Smooth muscle cell (in vitro differentiated cells): Measurements from ENCODE around the gene PRM3. TPM values are rescaled to one million over a fixed set of nuclear protein-coding genes. Genes with fewer than 3 reads are reported as not detected.

Experiments used
- DNase-seq: peaks from one replicate; lab custom pipeline; 2025; ENCODE audit not compliant: unreplicated experiment; lab: John Stamatoyannopoulos, UW
- H2AFZ ChIP-seq: fragments of 200-600 bp; sonication (generic); 2 replicates; pipeline ENCODE4 v1.6.0; 2016; ENCODE audit warnings: antibody characterized with exemption, low read depth, mild to moderate bottlenecking
- H3F3A ChIP-seq: fragments of 200-600 bp; sonication (generic); 2 replicates; pipeline ENCODE4 v1.6.0; 2017; ENCODE audit warnings: antibody characterized with exemption, low read depth
- H3K27ac ChIP-seq: fragments of 200-600 bp; sonication (generic); 2 replicates; pipeline ENCODE4 v1.5.1; 2016; ENCODE audit warnings: low read depth, mild to moderate bottlenecking
- H3K27me3 ChIP-seq: fragments of 200-600 bp; sonication (generic); 2 replicates; pipeline ENCODE4 v1.6.1; 2016; ENCODE audit warnings: low read depth, mild to moderate bottlenecking
- H3K36me3 ChIP-seq: fragments of 200-600 bp; sonication (generic); 2 replicates; pipeline ENCODE4 v1.5.1; 2016; ENCODE audit warnings: low read depth
- H3K4me1 ChIP-seq: fragments of 200-600 bp; sonication (generic); 2 replicates; pipeline ENCODE4 v1.5.1; 2016; ENCODE audit warnings: low read depth
- H3K4me2 ChIP-seq: fragments of 200-600 bp; sonication (generic); 2 replicates; pipeline ENCODE4 v1.6.0; 2016; ENCODE audit warnings: mild to moderate bottlenecking
- H3K4me3 ChIP-seq: fragments of 200-600 bp; sonication (generic); 2 replicates; pipeline ENCODE4 v1.5.1; 2016; ENCODE audit warnings: mild to moderate bottlenecking
- H3K79me2 ChIP-seq: fragments of 200-600 bp; sonication (generic); 2 replicates; pipeline ENCODE4 v1.6.0; 2016; ENCODE audit warnings: low read depth, mild to moderate bottlenecking
- H3K9ac ChIP-seq: fragments of 200-600 bp; sonication (generic); 2 replicates; pipeline ENCODE4 v1.6.0; 2016; ENCODE audit warnings: low read depth
- H3K9me3 ChIP-seq: fragments of 200-600 bp; sonication (generic); replicated peaks from 2 replicates; pipeline ENCODE4 v1.5.1; 2016; ENCODE audit warnings: low read depth
- H4K20me1 ChIP-seq: fragments of 200-600 bp; sonication (generic); 2 replicates; pipeline ENCODE4 v1.6.0; 2016; ENCODE audit warnings: low read depth
- CTCF ChIP-seq: fragments of 200-600 bp; sonication (generic); IDR thresholded peaks from 2 replicates; pipeline ENCODE4 v1.5.1; 2017; ENCODE audit warnings: borderline replicate concordance, mild to moderate bottlenecking, antibody characterized with exemption; ENCODE audit not compliant: insufficient read depth, poor library complexity, severe bottlenecking
- WGBS: methylation state at CpG from one replicate; pipeline ENCODE4 v1.1.7; 2016; ENCODE audit warnings: low lambda C conversion rate; 5-methylcytosine and 5-hydroxymethylcytosine counted together
- polyA plus RNA-seq: library from polyadenylated mRNA; unstranded; fragments of >200 nt; fragmentation: Nextera tagmentation; extraction: Ambion mirVana; gene quantifications from 2 replicates; pipeline ENCODE4 v1.2.1, GENCODE V29; 2016
- total RNA-seq: library from RNA; depleted of rRNA; stranded (reverse); fragments of >200 nt; gene quantifications from 2 replicates; pipeline ENCODE4 v1.2.3, GENCODE V29; 2014

The PRM3 gene
- total RNA-seq (not detected in 2 replicates), polyA plus RNA-seq (not detected in 2 replicates)

GRCh38 chr16:11272921-11273720 is at the start of gene PRM3:
Gene PRM3 (minus strand): TSS chr16:11273629. CDS start chr16:11273595, 34 bp downstream.
- Histone ChIP-seq H3F3A (no peaks in the 10 kb centered on the region), H3K27ac (no peak within 1 kb of the TSS), H3K4me2 (no peak within 1 kb of the TSS), H3K4me3 (no peak within 1 kb of the TSS), H3K9ac (no peak within 1 kb of the TSS), H3K9me3 (no peaks in the 10 kb centered on the region), H4K20me1 (no peaks in the 10 kb centered on the region), H3K79me2 (no peaks in the 10 kb centered on the region), H3K36me3 (no peaks in the 10 kb centered on the region), H3K27me3 (no peaks in the 10 kb centered on the region), H3K4me1 (no peaks in the 10 kb centered on the region), H2AFZ (no peak within 1 kb of the TSS)
- 76% methylated on average over 30 of the region's 30 CpGs for WGBS
- DNase-seq, result no peak
- TF ChIP-seq CTCF, result no peak

GRCh38 chr16:11322823-11323222 is 49.4 kb upstream of the PRM3 start:
- Histone ChIP-seq H3K9me3 (no peaks in the 10 kb centered on the region), H3K27ac (no peak overlapping the region), H3K79me2 (no peaks in the 10 kb centered on the region), H3K4me3 (no peak overlapping the region), H2AFZ (no peak overlapping the region), H3K36me3 (no peaks in the 10 kb centered on the region), H3K9ac (no peak overlapping the region), H3F3A (no peaks in the 10 kb centered on the region), H4K20me1 (no peaks in the 10 kb centered on the region), H3K4me1 (no peaks in the 10 kb centered on the region), H3K4me2 (no peak overlapping the region), H3K27me3 (no peaks in the 10 kb centered on the region)
- no peak for DNase-seq
- WGBS, result 89% methylated on average over 3 of the region's 3 CpGs
- TF ChIP-seq CTCF, result no peak

GRCh38 chr16:11321662-11322061 is 48.2 kb upstream of the PRM3 start:
- no peak for DNase-seq
- no peaks in the 10 kb centered on the region for H3K79me2 ChIP-seq
- H3K4me2 ChIP-seq, result no peak overlapping the region
- H2AFZ ChIP-seq, result no peak overlapping the region
- no peaks in the 10 kb centered on the region for H4K20me1 ChIP-seq
- no peaks in the 10 kb centered on the region for H3K36me3 ChIP-seq
- H3K4me1 ChIP-seq, result peaks cover 1% of the 10 kb centered on the region
- H3K9me3 ChIP-seq, result no peaks in the 10 kb centered on the region
- H3K9ac ChIP-seq, result no peak overlapping the region
- H3K4me3 ChIP-seq, result no peak overlapping the region
- 52% methylated on average over 5 of the region's 5 CpGs for WGBS
- H3K27me3 ChIP-seq, result no peaks in the 10 kb centered on the region
- no peak for TF ChIP-seq CTCF
- H3K27ac ChIP-seq, result no peak overlapping the region
- H3F3A ChIP-seq, result no peaks in the 10 kb centered on the region

- no peak overlapping the region for H2AFZ ChIP-seq
- TF ChIP-seq CTCF, result no peak
- peaks cover 14% of the 10 kb centered on the region for H3K4me1 ChIP-seq
- H3K27ac ChIP-seq, result no peak overlapping the region
- DNase-seq, result no peak
- no peak overlapping the region for H3K9ac ChIP-seq
- no peaks in the 10 kb centered on the region for H3K27me3 ChIP-seq
- no peak overlapping the region for H3K4me2 ChIP-seq
- no peaks in the 10 kb centered on the region for H3K79me2 ChIP-seq
- no peaks in the 10 kb centered on the region for H3K9me3 ChIP-seq
- H3K36me3 ChIP-seq, result no peaks in the 10 kb centered on the region
- H4K20me1 ChIP-seq, result no peaks in the 10 kb centered on the region
- no peaks in the 10 kb centered on the region for H3F3A ChIP-seq
- WGBS, result 77% methylated on average over 10 of the region's 10 CpGs
- no peak overlapping the region for H3K4me3 ChIP-seq
Observed at GRCh38 chr16:11320170-11320569, 46.7 kb upstream of the PRM3 start.
